GM23248 (cell line): ENCODE data around the gene INTS15. TPM values are rescaled to one million over a fixed set of nuclear protein-coding genes. Genes with fewer than 3 reads are reported as not detected.

Experiments used
- DNase-seq: peaks from one replicate; pipeline ENCODE4 v3.0.0-alpha.2; 2015
- H2AFZ ChIP-seq: fragments of 200-600 bp; sonication (generic); 2 replicates; pipeline ENCODE4 v1.6.1; 2016; ENCODE audit warnings: antibody characterized with exemption
- H3F3A ChIP-seq: fragments of 200-600 bp; sonication (generic); 2 replicates; pipeline ENCODE4 v1.6.1; 2016; ENCODE audit warnings: mild to moderate bottlenecking, antibody characterized with exemption, mixed run types; ENCODE audit not compliant: insufficient read depth
- H3K27ac ChIP-seq: fragments of 200-600 bp; sonication (generic); 2 replicates; pipeline ENCODE4 v1.5.1; 2016; ENCODE audit warnings: mild to moderate bottlenecking
- H3K27me3 ChIP-seq: fragments of 200-600 bp; sonication (generic); replicated peaks from 2 replicates; pipeline ENCODE4 v1.6.1; 2016; ENCODE audit warnings: mild to moderate bottlenecking; ENCODE audit not compliant: insufficient read depth
- H3K36me3 ChIP-seq: fragments of 200-600 bp; sonication (generic); 2 replicates; pipeline ENCODE4 v1.6.1; 2016; ENCODE audit warnings: low read depth, mild to moderate bottlenecking
- H3K4me1 ChIP-seq: fragments of 200-600 bp; sonication (generic); 2 replicates; pipeline ENCODE4 v1.6.1; 2016; ENCODE audit warnings: mild to moderate bottlenecking; ENCODE audit not compliant: insufficient read depth
- H3K4me2 ChIP-seq: fragments of 200-600 bp; sonication (generic); one replicate; pipeline ENCODE4 v1.6.1; 2016; ENCODE audit warnings: mild to moderate bottlenecking; ENCODE audit not compliant: unreplicated experiment
- H3K4me3 ChIP-seq: fragments of 200-600 bp; sonication (generic); 2 replicates; pipeline ENCODE4 v1.5.1; 2016; ENCODE audit warnings: mild to moderate bottlenecking
- H3K79me2 ChIP-seq: fragments of 200-600 bp; sonication (generic); 2 replicates; pipeline ENCODE4 v1.6.1; 2016; ENCODE audit warnings: mild to moderate bottlenecking; ENCODE audit not compliant: insufficient read depth
- H3K9ac ChIP-seq: fragments of 200-600 bp; sonication (generic); 2 replicates; pipeline ENCODE4 v1.6.1; 2016; ENCODE audit warnings: mild to moderate bottlenecking
- H3K9me2 ChIP-seq: fragments of 200-600 bp; sonication (generic); 2 replicates; pipeline ENCODE4 v1.6.1; 2016; ENCODE audit warnings: mixed run types, mild to moderate bottlenecking, moderate library complexity; ENCODE audit not compliant: insufficient read depth
- H3K9me3 ChIP-seq: fragments of 200-600 bp; sonication (generic); one replicate; pipeline ENCODE4 v1.6.1; 2017; ENCODE audit warnings: low read depth
- H4K20me1 ChIP-seq: fragments of 200-600 bp; sonication (generic); 2 replicates; pipeline ENCODE4 v1.6.0; 2016; ENCODE audit not compliant: insufficient read depth
- EZH2 ChIP-seq: fragments of 200-600 bp; sonication (generic); IDR thresholded peaks from 2 replicates; pipeline ENCODE4 v1.6.1; 2018; ENCODE audit warnings: antibody characterized with exemption, mild to moderate bottlenecking; ENCODE audit not compliant: insufficient read depth, poor library complexity, severe bottlenecking
- EZH2phosphoT487 ChIP-seq: fragments of 200-600 bp; sonication (generic); IDR thresholded peaks from 2 replicates; pipeline ENCODE4 v1.6.1; 2018; ENCODE audit warnings: antibody characterized with exemption, moderate library complexity, mild to moderate bottlenecking, low read depth; ENCODE audit not compliant: insufficient read depth
- WGBS, 2 experiments: methylation state at CpG; one replicate each; pipeline ENCODE4 v1.1.6; 2015 to 2017; ENCODE audit warnings: low lambda C conversion rate in 2 of 2, low coverage in 1 of 2; ENCODE audit errors: missing lambda C conversion rate in 2 of 2; 5-methylcytosine and 5-hydroxymethylcytosine counted together
- in situ Hi-C: fragments of 300-500 bp; cut with MboI; formaldehyde crosslinking; loops from 2 replicates; pipeline ENCODE4 v1.15.0; 2020
- polyA plus RNA-seq: library from polyadenylated mRNA; unstranded; fragments of >200 nt; fragmentation: Nextera tagmentation; extraction: Ambion mirVana; gene quantifications from 2 replicates; pipeline ENCODE4 v1.2.1, GENCODE V29; 2016
- total RNA-seq: library from RNA; depleted of rRNA; stranded (reverse); fragments of >200 nt; shearing (Covaris generic); gene quantifications from 2 replicates; pipeline ENCODE4 v1.2.3, GENCODE V29; 2014

Gene INTS15
- total and polyA plus RNA-seq, 2 experiments from 2014 or later, result 11.3 to 17.9 TPM

GRCh38 chr7:6648066-6648814 is 58.4 kb downstream of the INTS15 start:
- H3K9me3 ChIP-seq, result no peaks in the 10 kb centered on the region
- no peaks in the 10 kb centered on the region; the same call in 1 of the 2 replicates for H3K36me3 ChIP-seq
- TF ChIP-seq EZH2, result no peak
- no peak for TF ChIP-seq EZH2phosphoT487
- H3F3A ChIP-seq, result no peaks in the 10 kb centered on the region
- H3K4me1 ChIP-seq, result no peaks in the 10 kb centered on the region
- in situ Hi-C loops, result no loop called here
- no peak overlapping the region for H3K4me3 ChIP-seq
- no peak overlapping the region for H3K9ac ChIP-seq
- no peaks in the 10 kb centered on the region for H4K20me1 ChIP-seq
- no peaks in the 10 kb centered on the region for H3K27me3 ChIP-seq
- H3K9me2 ChIP-seq, result no peaks in the 10 kb centered on the region
- no peak overlapping the region for H3K27ac ChIP-seq
- no peak overlapping the region for H2AFZ ChIP-seq
- no peak overlapping the region for H3K4me2 ChIP-seq
- WGBS, 2 experiments, result 84 to 90% methylated on average over 15 to 17 of the region's 17 CpGs
- H3K79me2 ChIP-seq, result no peaks in the 10 kb centered on the region
- DNase-seq, result no peak

- DNase-seq, result no peak
- Histone ChIP-seq H3K9ac (no peak overlapping the region), H3K79me2 (no peaks in the 10 kb centered on the region), H4K20me1 (no peaks in the 10 kb centered on the region), H3K36me3 (no peaks in the 10 kb centered on the region; the same call in 1 of the 2 replicates), H3F3A (no peaks in the 10 kb centered on the region), H3K9me2 (no peaks in the 10 kb centered on the region), H3K4me3 (no peak overlapping the region), H3K27me3 (no peaks in the 10 kb centered on the region), H3K4me1 (no peaks in the 10 kb centered on the region), H3K27ac (no peak overlapping the region), H2AFZ (no peak overlapping the region), H3K4me2 (no peak overlapping the region), H3K9me3 (no peaks in the 10 kb centered on the region)
- 86 to 87% methylated on average over 5 of the region's 5 CpGs for WGBS, 2 experiments
- in situ Hi-C loops, result no loop called here
- TF ChIP-seq EZH2, result no peak
- TF ChIP-seq EZH2phosphoT487, result no peak
These were observed 58.9 kb downstream of the INTS15 start for GRCh38 chr7:6648815-6649104.

GRCh38 chr7:6649241-6649961 is 59.6 kb downstream of the INTS15 start:
- 86 to 87% methylated on average over 13 of the region's 13 CpGs for WGBS, 2 experiments
- Histone ChIP-seq H3K4me3 (no peak overlapping the region), H4K20me1 (no peaks in the 10 kb centered on the region), H3K27me3 (no peaks in the 10 kb centered on the region), H3K9me2 (no peaks in the 10 kb centered on the region), H3K9me3 (no peaks in the 10 kb centered on the region), H3K27ac (no peak overlapping the region), H3K9ac (no peak overlapping the region), H3K36me3 (no peaks in the 10 kb centered on the region; the same call in 1 of the 2 replicates), H3F3A (no peaks in the 10 kb centered on the region), H3K4me2 (no peak overlapping the region), H3K4me1 (no peaks in the 10 kb centered on the region), H3K79me2 (no peaks in the 10 kb centered on the region), H2AFZ (no peak overlapping the region)
- TF ChIP-seq EZH2 (no peak), EZH2phosphoT487 (no peak)
- DNase-seq, result no peak
- in situ Hi-C loops, result no loop called here

- no peak overlapping the region for H3K9ac ChIP-seq
- H3K27me3 ChIP-seq, result no peaks in the 10 kb centered on the region
- no peaks in the 10 kb centered on the region for H4K20me1 ChIP-seq
- TF ChIP-seq EZH2phosphoT487, result no peak
- no peak for TF ChIP-seq EZH2
- no peak overlapping the region for H3K4me2 ChIP-seq
- no peak overlapping the region for H3K27ac ChIP-seq
- no peaks in the 10 kb centered on the region; the same call in 1 of the 2 replicates for H3K36me3 ChIP-seq
- H3K9me3 ChIP-seq, result no peaks in the 10 kb centered on the region
- no peaks in the 10 kb centered on the region for H3K9me2 ChIP-seq
- no peaks in the 10 kb centered on the region for H3K4me1 ChIP-seq
- no peak overlapping the region for H3K4me3 ChIP-seq
- no peaks in the 10 kb centered on the region for H3K79me2 ChIP-seq
- H2AFZ ChIP-seq, result no peak overlapping the region
- 98 to 99% methylated on average over 10 of the region's 10 CpGs for WGBS, 2 experiments
- H3F3A ChIP-seq, result no peaks in the 10 kb centered on the region
- in situ Hi-C loops, result no loop called here
- no peak for DNase-seq
These were observed 60.3 kb downstream of the INTS15 start for GRCh38 chr7:6650086-6650485.
